ENCODE results near the gene R3HDM1.

DNA sequence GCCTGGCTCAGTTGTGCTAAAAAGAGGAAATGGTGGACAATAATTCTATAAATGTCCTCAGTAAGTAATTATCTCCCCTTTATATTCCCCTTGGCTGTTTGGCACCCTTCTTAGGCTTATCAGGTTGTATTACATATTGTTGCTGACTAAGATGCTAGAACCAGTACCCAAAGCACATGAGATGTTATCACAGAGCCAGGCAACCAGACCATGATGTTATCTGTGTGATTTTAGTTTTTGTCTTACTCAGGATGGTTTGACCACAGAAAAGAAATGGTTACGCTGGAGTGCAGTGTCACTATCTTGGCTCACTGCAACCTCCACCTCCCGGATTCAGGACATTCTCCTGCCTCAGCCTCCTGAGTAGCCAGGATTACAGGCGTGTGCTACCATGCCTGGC, 15.2 kb downstream of the R3HDM1 start:
- no peak for TF ChIP-seq CTCF (IDR thresholded peaks at IDR 0.05)
- TF ChIP-seq POLR2A (IDR thresholded peaks at IDR 0.05): no peak
